Tibial nerve (tissue), 4 donors: ENCODE measurements around the gene SMARCA2.

Experiments used
- CTCF ChIP-seq, 5 experiments: fragments of 200-600 bp in 3 of 5; fragments of 450-650 bp in 2 of 5; sonication (generic) in 3 of 5; IDR thresholded peaks; one replicate each; pipeline ENCODE4 v1.5.1; 2016 to 2019; ENCODE audit warnings: antibody characterized with exemption in 5 of 5, mild to moderate bottlenecking in 3 of 5, moderate library complexity in 2 of 5
- EP300 ChIP-seq, 2 donors: sonication (generic); formaldehyde crosslinking; IDR thresholded peaks; one replicate each; pipeline ENCODE4 v1.6.1; 2017; ENCODE audit warnings: antibody characterized with exemption in 2 of 2, mild to moderate bottlenecking in 1 of 2
- POLR2A ChIP-seq, 2 donors: fragments of 450-650 bp; IDR thresholded peaks; one replicate each; pipeline ENCODE4 v1.6.1; 2017; ENCODE audit warnings: antibody characterized with exemption in 2 of 2, mild to moderate bottlenecking in 2 of 2, moderate library complexity in 2 of 2

- TF ChIP-seq CTCF (IDR thresholded peaks at IDR 0.05), result no peak
- no peak for TF ChIP-seq POLR2A (IDR thresholded peaks at IDR 0.05)
- TF ChIP-seq EP300 (IDR thresholded peaks at IDR 0.05), result no peak
These were observed 119.2 kb downstream of the SMARCA2 start for GRCh38 chr9:2134391-2134790.
